NB4 (cell line): ENCODE results near the gene RIMS4.

Source experiments
- DNase-seq: peaks from one replicate; pipeline ENCODE4 v3.0.0; 2010; ENCODE audit warnings: low read depth
- H3K4me3 ChIP-seq: one replicate; pipeline ENCODE4 v1.5.1; 2011; ENCODE audit warnings: mild to moderate bottlenecking, low read depth, low read length, moderate library complexity
- MYC ChIP-seq: IDR thresholded peaks from 2 replicates; pipeline ENCODE4 v1.6.1; 2011; ENCODE audit warnings: low read depth, low read length
- POLR2A ChIP-seq: IDR thresholded peaks from 2 replicates; pipeline ENCODE4 v1.6.1; 2011; ENCODE audit warnings: mild to moderate bottlenecking; ENCODE audit not compliant: insufficient read length; ENCODE audit errors: extremely low read depth
- TF ChIP-seq, protein P1 (sequence below): IDR thresholded peaks from 2 replicates; pipeline ENCODE4 v1.6.1; 2011; ENCODE audit warnings: low read depth, low read length
- TF ChIP-seq, protein P2 (sequence below): IDR thresholded peaks from one replicate; pipeline ENCODE4 v1.5.1; 2012; ENCODE audit warnings: low read depth, low read length

The RIMS4 gene

DNA sequence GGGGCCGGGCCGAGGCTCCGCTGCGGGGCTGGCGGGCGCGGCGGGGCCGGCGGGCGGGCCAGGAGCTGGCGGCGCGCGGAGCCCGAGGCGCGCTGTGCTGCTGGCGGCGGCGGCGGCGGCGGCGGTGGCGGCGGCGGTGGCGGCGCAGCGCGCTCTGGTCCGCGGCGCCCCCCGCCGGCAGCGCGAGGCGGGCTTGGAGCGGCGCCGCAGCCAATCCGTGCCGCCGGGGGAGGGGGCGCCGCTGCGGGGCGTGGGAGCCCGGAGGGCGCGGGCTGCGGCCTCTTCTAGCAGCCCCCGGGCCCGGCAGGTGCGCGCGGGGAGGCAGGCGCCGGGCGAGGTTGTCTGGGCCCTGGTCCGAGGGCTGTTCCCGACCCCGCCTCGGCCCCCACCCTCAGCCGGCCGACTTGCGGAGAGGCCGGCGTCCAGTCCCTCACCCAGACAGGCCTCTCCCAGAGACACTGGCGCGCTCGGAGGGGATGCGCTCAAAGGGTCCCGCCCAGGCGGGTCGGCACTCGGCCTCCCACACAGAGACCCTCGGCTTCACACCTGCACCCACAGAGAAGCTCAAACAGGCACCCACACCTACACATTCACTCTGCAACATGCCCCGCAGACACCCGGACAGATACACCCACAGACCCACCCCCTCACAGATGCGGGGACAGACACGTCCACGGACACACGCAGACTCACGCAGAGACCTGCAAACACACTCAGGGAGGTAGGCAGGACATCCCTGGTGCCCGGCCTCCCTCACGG is at the start of gene RIMS4:
RIMS4 (minus strand) TSS at position 156 of the 759 bp plus-strand sequence. CDS start 275 bp downstream, outside the sequence.
- H3K4me3 ChIP-seq, result no peak within 1 kb of the TSS
- no peak for DNase-seq
- TF ChIP-seq, protein P1, sequence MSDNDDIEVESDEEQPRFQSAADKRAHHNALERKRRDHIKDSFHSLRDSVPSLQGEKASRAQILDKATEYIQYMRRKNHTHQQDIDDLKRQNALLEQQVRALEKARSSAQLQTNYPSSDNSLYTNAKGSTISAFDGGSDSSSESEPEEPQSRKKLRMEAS, result no peak
- TF ChIP-seq POLR2A (no peak), MYC (no peak)
- TF ChIP-seq, protein P2, sequence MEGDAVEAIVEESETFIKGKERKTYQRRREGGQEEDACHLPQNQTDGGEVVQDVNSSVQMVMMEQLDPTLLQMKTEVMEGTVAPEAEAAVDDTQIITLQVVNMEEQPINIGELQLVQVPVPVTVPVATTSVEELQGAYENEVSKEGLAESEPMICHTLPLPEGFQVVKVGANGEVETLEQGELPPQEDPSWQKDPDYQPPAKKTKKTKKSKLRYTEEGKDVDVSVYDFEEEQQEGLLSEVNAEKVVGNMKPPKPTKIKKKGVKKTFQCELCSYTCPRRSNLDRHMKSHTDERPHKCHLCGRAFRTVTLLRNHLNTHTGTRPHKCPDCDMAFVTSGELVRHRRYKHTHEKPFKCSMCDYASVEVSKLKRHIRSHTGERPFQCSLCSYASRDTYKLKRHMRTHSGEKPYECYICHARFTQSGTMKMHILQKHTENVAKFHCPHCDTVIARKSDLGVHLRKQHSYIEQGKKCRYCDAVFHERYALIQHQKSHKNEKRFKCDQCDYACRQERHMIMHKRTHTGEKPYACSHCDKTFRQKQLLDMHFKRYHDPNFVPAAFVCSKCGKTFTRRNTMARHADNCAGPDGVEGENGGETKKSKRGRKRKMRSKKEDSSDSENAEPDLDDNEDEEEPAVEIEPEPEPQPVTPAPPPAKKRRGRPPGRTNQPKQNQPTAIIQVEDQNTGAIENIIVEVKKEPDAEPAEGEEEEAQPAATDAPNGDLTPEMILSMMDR, result no peak

DNA sequence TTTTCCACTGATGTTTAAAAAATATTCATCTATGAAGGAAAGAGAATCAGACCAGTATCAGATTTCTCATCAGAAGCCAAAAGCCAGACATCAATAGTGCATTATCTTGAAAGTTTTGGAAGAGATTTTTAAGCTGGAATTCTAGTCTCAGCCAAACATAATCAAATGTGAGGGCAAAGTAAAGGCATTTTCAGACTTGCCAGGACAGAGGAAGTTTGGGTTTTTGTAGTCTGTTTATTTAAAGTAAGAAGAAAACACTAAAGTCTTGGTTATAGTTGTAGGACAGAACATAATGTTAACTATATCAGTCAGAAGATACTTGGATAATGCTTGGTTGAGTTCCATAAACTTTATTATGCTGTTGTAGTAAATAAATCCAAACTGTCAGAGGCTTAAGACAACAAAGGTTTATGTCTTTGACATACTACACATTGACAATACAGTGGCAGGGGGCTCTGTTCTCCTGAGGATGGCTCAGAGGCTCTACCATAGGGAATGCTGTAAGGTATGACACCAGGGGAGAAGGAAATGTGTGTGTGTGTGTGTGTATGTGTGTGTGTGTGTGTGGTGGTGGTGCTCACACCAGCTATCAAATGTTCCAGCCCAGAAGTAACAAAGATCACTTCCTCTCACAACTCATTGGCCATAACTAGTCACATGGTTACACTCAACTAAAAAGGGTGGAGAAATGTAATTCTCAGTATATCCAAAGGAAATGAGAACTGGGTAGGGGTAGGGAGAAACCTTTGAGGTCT is 48.4 kb upstream of the RIMS4 start:
- no peak overlapping the region for H3K4me3 ChIP-seq
- DNase-seq, result peak; percentile 10
- TF ChIP-seq, protein P1, result no peak
- TF ChIP-seq MYC, result no peak
- no peak for TF ChIP-seq POLR2A
- TF ChIP-seq, protein P2, result no peak

DNA sequence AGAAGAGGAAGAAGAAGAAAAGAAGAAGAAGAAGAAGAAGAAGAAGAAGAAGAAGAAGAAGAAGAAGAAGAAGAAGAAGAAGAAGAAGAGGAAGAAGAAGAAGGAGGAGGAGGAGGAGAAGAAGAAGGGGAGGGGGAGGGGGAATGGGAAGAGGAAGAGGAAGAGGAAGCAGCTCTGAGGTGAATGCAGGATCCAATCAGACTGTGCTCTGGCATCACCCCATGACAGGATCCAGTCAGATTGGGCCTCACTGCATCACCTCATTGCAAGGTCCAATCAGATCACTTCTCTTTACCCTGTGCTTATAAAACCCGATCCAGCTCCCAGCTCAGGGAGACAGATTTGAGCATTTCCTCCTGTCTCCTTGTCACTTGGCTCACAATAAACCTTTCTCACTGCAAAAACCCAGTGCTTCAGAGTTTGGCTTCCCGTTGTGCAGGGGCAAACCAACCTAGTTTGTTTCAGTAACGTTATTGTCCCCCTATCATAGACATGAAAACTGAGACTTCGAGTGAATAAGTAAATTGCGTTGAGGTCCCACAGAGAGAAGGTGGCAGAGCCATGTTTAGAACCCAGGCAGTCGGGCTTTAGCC is 46.6 kb upstream of the RIMS4 start:
- H3K4me3 ChIP-seq, result no peak overlapping the region
- TF ChIP-seq, protein P2, result no peak
- TF ChIP-seq, protein P1, result no peak
- TF ChIP-seq POLR2A, result no peak
- TF ChIP-seq MYC, result no peak
- peak; percentile 49 for DNase-seq

DNA sequence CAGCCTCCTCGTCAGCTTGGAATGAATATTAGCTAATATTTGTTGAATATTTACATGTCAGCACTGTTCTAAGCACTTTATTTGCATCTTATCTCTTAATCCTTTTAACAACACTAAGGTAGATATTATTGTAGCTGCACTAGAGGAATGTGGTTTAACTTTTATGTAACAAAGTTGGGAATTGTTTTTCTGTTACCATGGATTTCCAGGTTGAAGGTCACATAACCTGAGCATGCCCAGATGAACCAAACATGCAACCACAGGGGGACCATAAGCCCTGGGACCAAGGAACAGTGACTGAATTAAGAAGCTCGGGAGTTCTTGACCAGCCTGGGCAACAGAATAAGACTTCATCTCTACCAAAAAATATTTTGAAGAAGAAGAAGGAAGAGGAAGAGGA is 46.1 kb upstream of the RIMS4 start:
- TF ChIP-seq MYC (no peak), POLR2A (no peak)
- TF ChIP-seq, protein P1, result no peak
- TF ChIP-seq, protein P2, result no peak
- no peak overlapping the region for H3K4me3 ChIP-seq
- no peak for DNase-seq

DNA sequence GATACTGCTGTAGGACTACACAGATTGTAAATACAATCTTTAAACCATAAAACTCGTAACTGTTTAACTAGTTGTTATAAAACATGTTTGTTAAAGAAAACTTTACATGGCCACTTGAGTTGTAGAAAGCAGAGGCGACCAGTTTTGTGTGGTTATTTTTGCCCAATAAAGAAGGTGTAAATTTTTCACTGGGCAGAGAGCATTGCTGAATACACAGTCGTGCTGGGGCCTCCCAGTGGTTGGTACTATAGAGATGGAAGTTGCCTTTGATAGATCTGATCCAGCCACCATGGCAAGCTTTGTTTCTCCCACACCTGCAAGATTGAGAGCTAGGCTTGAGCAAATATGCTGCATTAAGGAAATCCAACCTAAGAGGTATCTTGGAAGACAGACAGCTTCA is 41.2 kb upstream of the RIMS4 start:
- DNase-seq, result no peak
- no peak for TF ChIP-seq MYC
- TF ChIP-seq, protein P2, result no peak
- no peak overlapping the region for H3K4me3 ChIP-seq
